ENCODE results near the gene INPP5E.
A peak's percentile ranks its signal among the peaks of the same experiment; 100 is the strongest.

GRCh38 chr9:136482046-136482792 is 42.6 kb upstream of the INPP5E start:
- TF ChIP-seq, protein P1, sequence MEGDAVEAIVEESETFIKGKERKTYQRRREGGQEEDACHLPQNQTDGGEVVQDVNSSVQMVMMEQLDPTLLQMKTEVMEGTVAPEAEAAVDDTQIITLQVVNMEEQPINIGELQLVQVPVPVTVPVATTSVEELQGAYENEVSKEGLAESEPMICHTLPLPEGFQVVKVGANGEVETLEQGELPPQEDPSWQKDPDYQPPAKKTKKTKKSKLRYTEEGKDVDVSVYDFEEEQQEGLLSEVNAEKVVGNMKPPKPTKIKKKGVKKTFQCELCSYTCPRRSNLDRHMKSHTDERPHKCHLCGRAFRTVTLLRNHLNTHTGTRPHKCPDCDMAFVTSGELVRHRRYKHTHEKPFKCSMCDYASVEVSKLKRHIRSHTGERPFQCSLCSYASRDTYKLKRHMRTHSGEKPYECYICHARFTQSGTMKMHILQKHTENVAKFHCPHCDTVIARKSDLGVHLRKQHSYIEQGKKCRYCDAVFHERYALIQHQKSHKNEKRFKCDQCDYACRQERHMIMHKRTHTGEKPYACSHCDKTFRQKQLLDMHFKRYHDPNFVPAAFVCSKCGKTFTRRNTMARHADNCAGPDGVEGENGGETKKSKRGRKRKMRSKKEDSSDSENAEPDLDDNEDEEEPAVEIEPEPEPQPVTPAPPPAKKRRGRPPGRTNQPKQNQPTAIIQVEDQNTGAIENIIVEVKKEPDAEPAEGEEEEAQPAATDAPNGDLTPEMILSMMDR (tag by site-specific recombination; IDR thresholded peaks at IDR 0.05) = no peak
- TF ChIP-seq ZNF335 (tag by site-specific recombination; conservative IDR thresholded peaks at IDR 0.05) (peak; percentile 80), ELK4 (IDR thresholded peaks at IDR 0.05; ENCODE audit: borderline replicate concordance, low read depth, low read length) (no peak), ZFHX2 (tag by site-specific recombination; conservative IDR thresholded peaks at IDR 0.05) (no peak), ZNF624 (tag by site-specific recombination; IDR thresholded peaks at IDR 0.05) (no peak), ZNF529 (tag by site-specific recombination; IDR thresholded peaks at IDR 0.05; ENCODE audit: insufficient replicate concordance) (no peak), ZNF549 (tag by site-specific recombination; IDR thresholded peaks at IDR 0.05) (no peak), BCL11B (tag by site-specific recombination; IDR thresholded peaks at IDR 0.05; ENCODE audit: low read depth) (no peak)
- TF ChIP-seq, protein P2, sequence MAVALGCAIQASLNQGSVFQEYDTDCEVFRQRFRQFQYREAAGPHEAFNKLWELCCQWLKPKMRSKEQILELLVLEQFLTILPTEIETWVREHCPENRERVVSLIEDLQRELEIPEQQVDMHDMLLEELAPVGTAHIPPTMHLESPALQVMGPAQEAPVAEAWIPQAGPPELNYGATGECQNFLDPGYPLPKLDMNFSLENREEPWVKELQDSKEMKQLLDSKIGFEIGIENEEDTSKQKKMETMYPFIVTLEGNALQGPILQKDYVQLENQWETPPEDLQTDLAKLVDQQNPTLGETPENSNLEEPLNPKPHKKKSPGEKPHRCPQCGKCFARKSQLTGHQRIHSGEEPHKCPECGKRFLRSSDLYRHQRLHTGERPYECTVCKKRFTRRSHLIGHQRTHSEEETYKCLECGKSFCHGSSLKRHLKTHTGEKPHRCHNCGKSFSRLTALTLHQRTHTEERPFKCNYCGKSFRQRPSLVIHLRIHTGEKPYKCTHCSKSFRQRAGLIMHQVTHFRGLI (tag by site-specific recombination; IDR thresholded peaks at IDR 0.05) = no peak

All from HEK293 (cell line).